ENCODE data around the gene CEP126. TPM values are rescaled to one million over a fixed set of nuclear protein-coding genes. Genes with fewer than 3 reads are reported as not detected.
"Not testable (repeated sequence)": the region's sequence is repeated elsewhere in the genome, so short reads cannot be mapped to it uniquely, and the experiment has no call there.

The CEP126 gene
- total and polyA plus RNA-seq, 11 donors = 0.26 to 1.8 (median 0.93) TPM

GRCh38 chr11:101974771-101975170 lies 60.0 kb downstream of the CEP126 start:
- no peak overlapping the region for H3K4me3 ChIP-seq
- DNase-seq (no peak), ATAC-seq (no peak)
- TF ChIP-seq POLR2A (IDR thresholded peaks at IDR 0.05) (no peak), CTCF (IDR thresholded peaks at IDR 0.05) (no peak)
- H3K9me3 ChIP-seq = peaks cover 0 to 5% (median 0%) of the 10 kb centered on the region in 12 donors
- intact Hi-C loops (cut with DNase I) = no loop called here
- H3K4me1 ChIP-seq = no peaks in the 10 kb centered on the region
- H3K36me3 ChIP-seq = no peaks in the 10 kb centered on the region
- no peaks in the 10 kb centered on the region for H3K27me3 ChIP-seq
- 85 to 95% (median 88%) methylated on average over 1 of the region's 1 CpG for WGBS, 4 donors
- no peak overlapping the region for H3K27ac ChIP-seq

- no peaks in the 10 kb centered on the region for H3K27me3 ChIP-seq
- intact Hi-C loops (cut with DNase I) = no loop called here
- H3K9me3 ChIP-seq = peaks cover 0 to 5% (median 0%) of the 10 kb centered on the region in 12 donors
- no peak overlapping the region for H3K4me3 ChIP-seq
- H3K27ac ChIP-seq = no peak overlapping the region
- WGBS, 4 donors = 87 to 90% (median 88%) methylated on average over 2 of the region's 2 CpGs
- TF ChIP-seq CTCF (IDR thresholded peaks at IDR 0.05) (no peak), POLR2A (IDR thresholded peaks at IDR 0.05) (no peak)
- DNase-seq (no peak), ATAC-seq (no peak)
- H3K4me1 ChIP-seq = no peaks in the 10 kb centered on the region
- peaks cover 0 to 2% (median 0%) of the 10 kb centered on the region in 9 donors for H3K36me3 ChIP-seq
These were observed 60.9 kb downstream of the CEP126 start for GRCh38 chr11:101975734-101976133.

GRCh38 chr11:101987370-101987769 lies 72.6 kb downstream of the CEP126 start:
- DNase-seq = no peak
- Histone ChIP-seq H3K4me3 (no peak overlapping the region), H3K27ac (no peak overlapping the region), H3K36me3 (peaks cover 0 to 16% (median 0%) of the 10 kb centered on the region in 9 donors), H3K9me3 (no peaks in the 10 kb centered on the region), H3K4me1 (no peaks in the 10 kb centered on the region), H3K27me3 (no peaks in the 10 kb centered on the region)
- no peak for ATAC-seq
- intact Hi-C loops (cut with DNase I) = loop anchor here in 1 of 10 donors (10.0 kb wide), 1 partner anchor 63 kb away; no protein-coding TSS in a partner anchor
- TF ChIP-seq POLR2A (IDR thresholded peaks at IDR 0.05) (no peak), CTCF (IDR thresholded peaks at IDR 0.05) (no peak)
- 86 to 93% (median 89%) methylated on average over 2 of the region's 2 CpGs for WGBS, 4 donors

GRCh38 chr11:101993172-101993571 lies 78.4 kb downstream of the CEP126 start:
- Histone ChIP-seq H3K4me3 (no peak overlapping the region), H3K9me3 (peaks cover 0 to 9% (median 0%) of the 10 kb centered on the region in 12 donors), H3K36me3 (peaks cover 0 to 34% (median 0%) of the 10 kb centered on the region in 9 donors), H3K4me1 (no peaks in the 10 kb centered on the region), H3K27me3 (no peaks in the 10 kb centered on the region), H3K27ac (no peak overlapping the region)
- ATAC-seq (no peak), DNase-seq (no peak)
- WGBS, 4 donors = 84 to 89% (median 87%) methylated on average over 4 of the region's 4 CpGs
- intact Hi-C loops (cut with DNase I) = no loop called here
- no peak for TF ChIP-seq POLR2A (IDR thresholded peaks at IDR 0.05)

GRCh38 chr11:101994052-101994469 lies 79.3 kb downstream of the CEP126 start:
- H3K4me1 ChIP-seq; ATAC-seq; intact Hi-C loops (cut with DNase I); DNase-seq; H3K27me3 ChIP-seq; H3K4me3 ChIP-seq; H3K9me3 ChIP-seq; H3K27ac ChIP-seq: not testable (repeated sequence)
- 92 to 98% (median 95%) methylated on average over 2 of the region's 2 CpGs for WGBS, 4 donors
- H3K36me3 ChIP-seq = peaks cover 0 to 39% (median 0%) of the 10 kb centered on the region in 9 donors
